ENCODE data around the gene RPS21. TPM values are rescaled to one million over a fixed set of nuclear protein-coding genes. Genes with fewer than 3 reads are reported as not detected.
A peak's percentile ranks its signal among the peaks of the same experiment; 100 is the strongest.
"Not testable (repeated sequence)": the region's sequence is repeated elsewhere in the genome, so short reads cannot be mapped to it uniquely, and the experiment has no call there.

RPS21 gene
- polyA plus RNA-seq, 3 donors from 2014 or later, result 743 to 1,716 (median 1,008) TPM

DNA sequence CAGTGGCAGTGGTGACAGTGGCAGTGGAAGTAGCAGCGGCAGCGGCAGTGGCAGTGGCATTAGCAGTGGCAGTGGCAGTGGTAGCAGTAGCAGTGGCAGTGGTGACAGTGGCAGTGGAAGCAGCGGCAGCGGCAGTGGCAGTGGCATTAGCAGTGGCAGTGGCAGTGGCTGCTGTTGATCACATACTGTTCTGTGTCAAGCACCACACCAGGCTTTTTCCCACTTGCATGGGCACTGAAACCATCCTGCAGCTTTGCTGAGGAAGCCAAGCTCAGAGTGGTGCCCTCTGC, 39.1 kb downstream of the RPS21 start:
- not testable (repeated sequence) for H3K4me3 Mint-ChIP-seq, H3K4me1 Mint-ChIP-seq

DNA sequence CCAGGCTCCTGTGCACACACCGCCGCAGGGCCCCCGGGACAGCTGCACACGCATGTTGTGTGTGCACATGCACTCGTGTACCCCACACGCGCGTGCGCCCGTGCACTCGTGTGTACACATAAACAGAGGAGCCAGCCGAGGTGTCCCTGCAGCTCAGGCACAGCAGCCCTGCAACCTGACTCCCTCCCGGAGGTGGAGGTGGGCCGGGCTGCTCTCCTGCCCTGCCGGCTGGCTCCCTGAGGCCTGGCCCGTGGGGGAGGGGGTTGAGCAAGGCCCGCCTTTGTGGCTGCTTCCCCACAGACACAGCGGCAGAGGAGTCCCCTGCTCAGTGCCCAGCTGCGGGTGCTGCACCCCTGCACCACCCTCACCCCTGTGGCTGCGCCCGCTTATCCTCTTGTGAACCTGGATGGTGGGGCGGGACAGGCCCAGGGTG, 39.8 kb downstream of the RPS21 start:
- H3K4me1 Mint-ChIP-seq, result no peaks in the 10 kb centered on the region
- DNase-seq, result no peak
- H3K9me3 Mint-ChIP-seq, result no peaks in the 10 kb centered on the region
- H3K27me3 Mint-ChIP-seq (ENCODE audit: low read depth in 3 of 3), result peaks cover 4% of the 10 kb centered on the region in 3 donors
- H3K4me3 Mint-ChIP-seq, result no peak overlapping the region
- H3K27ac Mint-ChIP-seq, result no peak overlapping the region
- no peaks in the 10 kb centered on the region for H3K36me3 Mint-ChIP-seq

More for the DNA sequence above, 39.1 kb downstream of the RPS21 start:
- not testable (repeated sequence) for H3K36me3 Mint-ChIP-seq; DNase-seq; H3K27ac Mint-ChIP-seq; H3K27me3 Mint-ChIP-seq (ENCODE audit: low read depth in 3 of 3); H3K9me3 Mint-ChIP-seq

GRCh38 chr20:62427172-62428001, 40.5 kb downstream of the RPS21 start, which contains the start of gene RBBP8NL:
Gene RBBP8NL (minus strand): TSS chr20:62427539. CDS start chr20:62419647, 7,892 bp downstream.
- no peak for DNase-seq
- no peak within 1 kb of the TSS for H3K27ac Mint-ChIP-seq
- H3K4me3 Mint-ChIP-seq, result no peak within 1 kb of the TSS
- peaks cover 4 to 6% (median 4%) of the 10 kb centered on the region in 3 donors for H3K27me3 Mint-ChIP-seq (ENCODE audit: low read depth in 3 of 3)
- no peaks in the 10 kb centered on the region for H3K36me3 Mint-ChIP-seq
- H3K9me3 Mint-ChIP-seq, result no peaks in the 10 kb centered on the region
- no peaks in the 10 kb centered on the region for H3K4me1 Mint-ChIP-seq

DNA sequence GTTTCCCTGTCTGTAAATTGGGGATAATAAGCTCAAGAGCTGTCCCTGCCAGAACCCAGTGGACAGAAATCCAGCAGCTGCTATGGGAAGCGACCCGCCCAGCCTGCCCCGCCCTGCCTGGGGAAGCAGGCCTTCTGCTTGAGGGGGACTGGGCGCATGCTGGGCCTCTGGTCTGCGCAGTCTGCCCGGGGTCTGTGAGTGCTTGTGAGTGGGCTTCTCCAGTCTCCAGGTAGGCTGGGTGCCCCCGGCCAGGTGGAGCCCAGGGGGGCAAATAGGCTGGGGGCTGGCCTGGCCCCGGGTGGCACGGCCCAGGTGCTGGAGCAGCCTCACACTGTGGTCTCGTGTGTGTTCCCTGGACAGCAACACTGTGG, 41.1 kb downstream of the RPS21 start:
- no peaks in the 10 kb centered on the region for H3K4me1 Mint-ChIP-seq
- no peak for DNase-seq
- H3K9me3 Mint-ChIP-seq, result no peaks in the 10 kb centered on the region
- H3K27ac Mint-ChIP-seq, result no peak overlapping the region
- no peak overlapping the region for H3K4me3 Mint-ChIP-seq
- H3K36me3 Mint-ChIP-seq, result no peaks in the 10 kb centered on the region
- peaks cover 2 to 6% (median 4%) of the 10 kb centered on the region in 3 donors for H3K27me3 Mint-ChIP-seq (ENCODE audit: low read depth in 3 of 3)

DNA sequence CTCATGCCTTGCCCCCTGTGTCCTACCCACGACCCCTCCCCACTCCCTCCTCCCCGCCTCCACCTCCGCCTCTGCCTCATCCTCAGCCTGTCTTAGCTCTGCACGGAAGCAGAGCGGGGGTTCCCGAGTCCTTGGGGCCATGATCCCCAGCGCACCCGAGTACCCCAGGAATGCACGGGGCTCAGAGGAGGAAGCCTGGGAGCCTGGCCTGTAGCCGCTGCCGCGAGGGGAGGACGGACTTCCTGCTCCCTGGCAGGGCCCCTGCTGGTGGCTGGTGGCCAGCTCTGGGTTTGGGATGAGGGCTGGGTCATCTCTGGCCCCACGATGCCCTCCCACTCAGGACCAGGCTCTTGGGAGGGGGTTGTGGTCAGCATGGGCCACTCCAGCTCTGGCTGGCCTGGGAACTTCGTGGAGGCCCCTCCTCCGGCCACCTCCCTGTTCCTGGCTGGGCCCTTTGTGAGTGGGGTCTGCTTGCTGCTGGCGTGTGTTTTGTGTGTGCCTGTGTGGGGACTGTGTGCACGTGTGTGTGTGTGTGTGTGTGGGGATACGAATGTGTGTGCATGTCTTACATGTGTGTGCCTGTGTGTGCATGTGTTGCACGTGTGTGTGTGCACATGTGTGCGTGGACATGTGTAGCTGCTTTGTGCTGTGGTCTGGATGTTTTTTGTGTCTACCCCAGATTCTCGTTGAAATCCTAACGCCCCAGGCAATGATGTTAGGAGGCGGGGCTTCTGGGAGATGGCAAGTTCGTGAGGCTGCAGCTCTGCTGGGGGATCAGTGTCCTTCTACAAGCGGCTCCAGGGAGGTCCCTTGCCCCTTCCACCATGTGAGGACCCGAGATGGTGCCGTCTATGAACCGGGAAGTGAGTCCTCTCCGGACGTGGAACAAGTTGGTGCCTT, 41.7 kb downstream of the RPS21 start:
- Mint-ChIP-seq H3K27ac (peak overlapping the region in 1 of 6 donors; percentile 28), H3K4me1 (no peaks in the 10 kb centered on the region), H3K4me3 (no peak overlapping the region), H3K9me3 (no peaks in the 10 kb centered on the region), H3K27me3 (ENCODE audit: low read depth in 3 of 3) (peaks cover 2 to 6% (median 5%) of the 10 kb centered on the region in 3 donors), H3K36me3 (no peaks in the 10 kb centered on the region)
- no peak for DNase-seq

GRCh38 chr20:62429455-62430310, 42.8 kb downstream of the RPS21 start:
- H3K27me3 Mint-ChIP-seq (ENCODE audit: low read depth in 3 of 3), result peaks cover 1 to 10% (median 6%) of the 10 kb centered on the region in 3 donors
- H3K4me1 Mint-ChIP-seq, result no peaks in the 10 kb centered on the region
- H3K36me3 Mint-ChIP-seq, result no peaks in the 10 kb centered on the region
- no peak overlapping the region for H3K27ac Mint-ChIP-seq
- no peak for DNase-seq
- H3K4me3 Mint-ChIP-seq, result no peak overlapping the region
- H3K9me3 Mint-ChIP-seq, result no peaks in the 10 kb centered on the region

GRCh38 chr20:62430311-62430853, 43.5 kb downstream of the RPS21 start:
- no peak overlapping the region for H3K4me3 Mint-ChIP-seq
- H3K36me3 Mint-ChIP-seq, result no peaks in the 10 kb centered on the region
- H3K27ac Mint-ChIP-seq, result no peak overlapping the region
- no peaks in the 10 kb centered on the region for H3K4me1 Mint-ChIP-seq
- no peaks in the 10 kb centered on the region for H3K9me3 Mint-ChIP-seq
- peaks cover 4 to 10% (median 6%) of the 10 kb centered on the region in 3 donors for H3K27me3 Mint-ChIP-seq (ENCODE audit: low read depth in 3 of 3)
- no peak for DNase-seq

GRCh38 chr20:62430866-62431447, 44.1 kb downstream of the RPS21 start:
- H3K4me3 Mint-ChIP-seq, result no peak overlapping the region
- H3K27me3 Mint-ChIP-seq (ENCODE audit: low read depth in 3 of 3), result peaks cover 4 to 10% (median 6%) of the 10 kb centered on the region in 3 donors
- H3K4me1 Mint-ChIP-seq, result no peaks in the 10 kb centered on the region
- H3K27ac Mint-ChIP-seq, result no peak overlapping the region
- DNase-seq, result no peak
- no peaks in the 10 kb centered on the region for H3K36me3 Mint-ChIP-seq
- no peaks in the 10 kb centered on the region for H3K9me3 Mint-ChIP-seq

- H3K27me3 Mint-ChIP-seq (ENCODE audit: low read depth in 3 of 3), result peaks cover 4 to 10% (median 6%) of the 10 kb centered on the region in 3 donors
Observed at GRCh38 chr20:62433658-62434497, 47.0 kb downstream of the RPS21 start.

DNA sequence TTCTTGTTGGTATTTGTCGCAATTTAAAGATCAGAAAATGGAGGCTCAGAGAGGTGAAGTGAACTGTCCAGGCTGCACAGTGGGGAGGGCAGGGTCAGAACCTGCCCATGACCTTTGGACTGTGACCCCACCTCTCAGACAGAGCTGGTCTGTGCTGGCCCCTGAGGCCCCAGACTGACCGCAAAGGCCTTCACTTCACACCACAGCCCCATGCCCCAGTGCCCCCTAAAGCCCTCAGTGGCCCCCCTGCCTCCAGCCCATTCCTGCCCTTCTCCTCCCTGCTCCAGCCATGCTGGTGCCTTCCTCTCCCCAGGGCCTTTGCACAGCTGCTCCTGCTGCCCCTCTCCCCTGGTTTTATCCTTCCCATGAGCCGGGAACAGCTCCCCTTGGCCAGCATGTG, 49.8 kb downstream of the RPS21 start:
- peaks cover 2 to 8% (median 4%) of the 10 kb centered on the region in 3 donors for H3K27me3 Mint-ChIP-seq (ENCODE audit: low read depth in 3 of 3)
- no peak overlapping the region for H3K27ac Mint-ChIP-seq
- H3K9me3 Mint-ChIP-seq, result no peaks in the 10 kb centered on the region
- no peaks in the 10 kb centered on the region for H3K36me3 Mint-ChIP-seq
- DNase-seq, result no peak
- no peaks in the 10 kb centered on the region for H3K4me1 Mint-ChIP-seq
- no peak overlapping the region for H3K4me3 Mint-ChIP-seq

More at GRCh38 chr20:62433658-62434497, 47.0 kb downstream of the RPS21 start:
- H3K4me1 Mint-ChIP-seq, result no peaks in the 10 kb centered on the region
- no peak for DNase-seq
- H3K36me3 Mint-ChIP-seq, result no peaks in the 10 kb centered on the region
- no peak overlapping the region for H3K4me3 Mint-ChIP-seq
- no peak overlapping the region for H3K27ac Mint-ChIP-seq
- no peaks in the 10 kb centered on the region for H3K9me3 Mint-ChIP-seq

GRCh38 chr20:62437496-62437895, 50.6 kb downstream of the RPS21 start:
- Mint-ChIP-seq H3K36me3 (no peaks in the 10 kb centered on the region), H3K27me3 (ENCODE audit: low read depth in 3 of 3) (peaks cover 0 to 8% (median 4%) of the 10 kb centered on the region in 3 donors), H3K27ac (no peak overlapping the region), H3K4me1 (no peaks in the 10 kb centered on the region), H3K9me3 (no peaks in the 10 kb centered on the region), H3K4me3 (no peak overlapping the region)
- no peak for DNase-seq

GRCh38 chr20:62437927-62438326, 51.0 kb downstream of the RPS21 start:
- H3K27ac Mint-ChIP-seq, result no peak overlapping the region
- no peaks in the 10 kb centered on the region for H3K9me3 Mint-ChIP-seq
- DNase-seq, result no peak
- H3K27me3 Mint-ChIP-seq (ENCODE audit: low read depth in 3 of 3), result peaks cover 0 to 11% (median 4%) of the 10 kb centered on the region in 3 donors
- no peaks in the 10 kb centered on the region for H3K4me1 Mint-ChIP-seq
- H3K36me3 Mint-ChIP-seq, result no peaks in the 10 kb centered on the region
- no peak overlapping the region for H3K4me3 Mint-ChIP-seq

All from immature natural killer cell (primary cell).